HG03460 (cell line): ENCODE results near the gene ARHGAP31.
"Not testable (repeated sequence)": the region's sequence is repeated elsewhere in the genome, so short reads cannot be mapped to it uniquely, and the experiment has no call there.

Experiments
- ATAC-seq: cut with Tn5 transposase; IDR thresholded peaks from one replicate; pipeline ENCODE4 v1.9.1; 2021; ENCODE audit not compliant: unreplicated experiment

Gene ARHGAP31, protein sequence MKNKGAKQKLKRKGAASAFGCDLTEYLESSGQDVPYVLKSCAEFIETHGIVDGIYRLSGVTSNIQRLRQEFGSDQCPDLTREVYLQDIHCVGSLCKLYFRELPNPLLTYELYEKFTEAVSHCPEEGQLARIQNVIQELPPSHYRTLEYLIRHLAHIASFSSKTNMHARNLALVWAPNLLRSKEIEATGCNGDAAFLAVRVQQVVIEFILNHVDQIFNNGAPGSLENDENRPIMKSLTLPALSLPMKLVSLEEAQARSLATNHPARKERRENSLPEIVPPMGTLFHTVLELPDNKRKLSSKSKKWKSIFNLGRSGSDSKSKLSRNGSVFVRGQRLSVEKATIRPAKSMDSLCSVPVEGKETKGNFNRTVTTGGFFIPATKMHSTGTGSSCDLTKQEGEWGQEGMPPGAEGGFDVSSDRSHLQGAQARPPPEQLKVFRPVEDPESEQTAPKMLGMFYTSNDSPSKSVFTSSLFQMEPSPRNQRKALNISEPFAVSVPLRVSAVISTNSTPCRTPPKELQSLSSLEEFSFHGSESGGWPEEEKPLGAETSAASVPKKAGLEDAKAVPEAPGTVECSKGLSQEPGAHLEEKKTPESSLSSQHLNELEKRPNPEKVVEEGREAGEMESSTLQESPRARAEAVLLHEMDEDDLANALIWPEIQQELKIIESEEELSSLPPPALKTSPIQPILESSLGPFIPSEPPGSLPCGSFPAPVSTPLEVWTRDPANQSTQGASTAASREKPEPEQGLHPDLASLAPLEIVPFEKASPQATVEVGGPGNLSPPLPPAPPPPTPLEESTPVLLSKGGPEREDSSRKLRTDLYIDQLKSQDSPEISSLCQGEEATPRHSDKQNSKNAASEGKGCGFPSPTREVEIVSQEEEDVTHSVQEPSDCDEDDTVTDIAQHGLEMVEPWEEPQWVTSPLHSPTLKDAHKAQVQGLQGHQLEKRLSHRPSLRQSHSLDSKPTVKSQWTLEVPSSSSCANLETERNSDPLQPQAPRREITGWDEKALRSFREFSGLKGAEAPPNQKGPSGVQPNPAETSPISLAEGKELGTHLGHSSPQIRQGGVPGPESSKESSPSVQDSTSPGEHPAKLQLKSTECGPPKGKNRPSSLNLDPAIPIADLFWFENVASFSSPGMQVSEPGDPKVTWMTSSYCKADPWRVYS (N-terminal part only)

DNA sequence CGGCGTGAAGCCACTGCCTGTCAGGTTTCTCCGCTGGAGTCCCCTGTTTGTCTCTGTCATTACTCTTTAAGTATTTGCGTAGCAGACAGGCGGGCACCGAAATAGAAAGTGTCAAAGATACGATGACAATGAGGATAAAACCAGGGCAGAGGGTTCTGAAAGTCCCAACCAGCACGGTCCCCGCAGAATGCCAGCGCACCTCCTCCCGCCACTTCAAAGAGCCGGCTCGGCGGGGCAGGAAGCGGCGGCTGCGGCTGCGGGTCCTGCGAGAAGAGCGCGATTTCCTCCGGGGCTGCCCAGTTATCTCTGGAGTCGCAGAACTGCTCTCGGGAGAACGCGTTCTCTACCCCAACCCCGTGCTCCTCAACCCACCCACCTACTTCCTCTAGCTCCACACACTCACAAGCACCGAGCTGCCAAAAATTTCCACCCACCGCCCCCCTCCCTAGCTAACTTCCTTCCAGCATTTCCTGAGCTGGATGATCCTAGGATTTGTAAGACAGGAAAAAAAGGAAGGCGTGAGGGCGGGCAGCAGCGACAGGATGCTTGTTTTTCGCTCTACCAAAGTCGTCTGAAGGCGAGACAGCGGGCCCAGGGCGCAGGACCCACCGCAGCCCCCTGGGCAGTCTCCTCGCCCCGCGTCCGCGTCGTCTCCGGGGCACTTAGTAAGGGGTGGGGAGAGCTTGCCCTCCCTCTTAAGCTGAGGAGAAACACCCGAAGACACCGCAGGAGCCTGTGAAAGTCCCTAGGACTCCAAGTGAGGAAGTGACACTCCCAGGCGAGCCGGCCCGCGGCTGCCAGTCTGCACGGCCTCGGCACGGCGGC is at the start of gene ARHGAP31:
ARHGAP31 (plus strand) TSS at position 513 of the 825 bp plus-strand sequence. CDS start 522 bp downstream, outside the sequence.
- peak; percentile 59 for ATAC-seq

DNA sequence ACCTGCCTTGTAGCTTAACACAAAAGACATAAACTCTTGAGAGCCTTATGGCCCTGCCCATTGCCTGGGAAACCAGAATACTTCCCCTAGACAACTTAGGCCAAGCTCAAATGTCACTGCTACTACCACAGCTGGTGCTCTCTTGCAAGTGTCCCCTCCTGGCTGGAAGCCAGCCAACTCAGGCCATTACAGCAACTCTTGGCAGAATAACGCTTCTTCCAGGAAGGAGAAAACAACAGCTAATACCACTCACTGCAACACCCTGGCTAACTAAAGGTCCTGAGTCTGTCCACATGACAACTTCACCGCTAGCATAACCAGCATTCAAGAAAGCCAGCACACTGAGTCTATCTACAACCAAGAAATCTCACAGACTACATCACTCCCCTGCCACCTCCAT is 48.4 kb upstream of the ARHGAP31 start:
- ATAC-seq, result no peak

DNA sequence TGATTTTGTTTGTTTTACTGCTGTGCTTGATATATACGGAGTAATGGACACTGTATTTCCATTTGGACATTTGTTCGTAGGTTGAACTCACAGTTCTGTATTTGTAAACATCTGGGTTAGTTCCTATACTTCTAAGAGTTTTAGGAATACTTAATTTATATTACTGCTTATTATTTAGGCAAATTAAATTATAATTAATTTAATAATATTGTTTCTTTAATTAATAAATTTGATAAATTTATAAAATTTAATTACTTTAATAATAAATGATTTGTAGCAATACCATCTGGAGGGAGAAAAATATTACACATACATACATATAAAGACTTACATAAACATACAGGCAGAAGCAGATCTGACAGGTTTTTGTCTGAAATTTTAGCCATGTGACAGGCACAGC is 39.0 kb upstream of the ARHGAP31 start:
- ATAC-seq, result no peak

DNA sequence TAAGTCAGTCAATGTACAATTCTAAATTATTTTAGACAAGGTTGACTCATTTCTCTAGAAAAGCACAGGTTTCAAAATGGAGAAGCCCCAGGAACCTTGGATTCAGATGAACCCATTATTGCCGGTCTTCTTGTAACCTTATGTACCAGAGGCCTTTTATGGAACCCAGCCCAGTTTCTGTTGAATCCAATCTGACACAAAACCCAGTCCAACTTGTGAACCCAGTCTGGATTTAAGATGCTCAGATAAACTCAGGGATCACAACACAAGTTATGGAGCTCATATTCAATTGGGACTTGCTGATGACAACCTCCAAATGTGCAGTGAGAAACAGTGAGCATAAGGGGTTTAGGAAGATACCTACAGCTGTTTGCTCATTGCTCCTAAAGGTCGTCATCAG is 37.1 kb upstream of the ARHGAP31 start:
- ATAC-seq, result no peak

DNA sequence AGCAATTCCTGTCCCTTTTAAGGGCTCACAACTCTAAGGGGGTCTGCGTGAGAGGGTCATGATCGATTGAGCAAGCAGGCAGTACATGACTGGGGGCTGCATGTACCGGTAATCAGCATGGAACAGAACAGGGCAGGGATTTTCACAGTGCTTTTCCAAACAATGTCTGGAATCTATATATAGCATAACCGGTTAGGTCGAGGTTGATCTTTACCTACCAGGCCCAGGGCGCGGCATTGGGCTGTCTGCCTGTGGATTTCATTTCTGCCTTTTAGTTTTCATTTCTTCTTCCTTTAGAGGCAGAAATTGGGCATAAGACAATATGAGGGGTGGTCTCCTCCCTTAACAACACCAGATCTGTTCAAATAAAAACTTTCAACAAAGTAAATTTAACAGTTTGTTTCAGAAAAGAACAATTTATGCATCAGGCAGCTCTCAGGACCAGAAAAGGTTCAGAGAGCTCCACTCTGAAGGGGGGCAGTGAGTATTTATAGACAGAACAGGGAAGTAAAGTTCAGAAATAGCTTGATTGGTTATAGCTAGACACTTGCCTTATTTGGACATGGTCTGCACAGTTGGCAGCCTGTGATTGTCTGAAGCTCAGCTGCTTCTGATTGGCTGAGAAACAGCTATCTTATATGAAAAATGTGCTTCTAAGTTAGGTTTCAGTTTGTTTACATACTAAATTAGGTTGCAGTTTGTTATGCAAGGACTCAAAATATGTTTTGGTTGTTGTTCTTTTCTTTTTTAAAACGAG is 36.4 kb upstream of the ARHGAP31 start:
- no peak for ATAC-seq

DNA sequence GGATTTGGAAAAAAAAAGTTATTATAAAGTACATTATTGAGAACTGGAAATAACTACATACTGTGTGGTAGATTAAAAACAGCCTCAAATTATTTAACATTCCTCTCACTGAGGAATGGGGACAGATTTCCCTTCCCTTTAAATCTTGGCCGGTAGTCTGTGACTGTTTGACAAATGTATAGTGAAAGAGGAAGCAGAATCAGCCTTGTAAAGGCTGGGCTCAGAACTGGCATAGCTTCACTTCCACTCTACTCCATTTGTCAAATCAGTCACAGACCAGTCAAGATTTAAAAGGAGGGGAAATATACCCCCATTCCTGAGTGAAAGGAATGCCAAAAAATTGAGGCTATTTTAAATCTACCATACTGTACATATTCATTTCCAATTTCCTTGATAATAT is 35.3 kb upstream of the ARHGAP31 start:
- ATAC-seq, result peak; percentile 96

DNA sequence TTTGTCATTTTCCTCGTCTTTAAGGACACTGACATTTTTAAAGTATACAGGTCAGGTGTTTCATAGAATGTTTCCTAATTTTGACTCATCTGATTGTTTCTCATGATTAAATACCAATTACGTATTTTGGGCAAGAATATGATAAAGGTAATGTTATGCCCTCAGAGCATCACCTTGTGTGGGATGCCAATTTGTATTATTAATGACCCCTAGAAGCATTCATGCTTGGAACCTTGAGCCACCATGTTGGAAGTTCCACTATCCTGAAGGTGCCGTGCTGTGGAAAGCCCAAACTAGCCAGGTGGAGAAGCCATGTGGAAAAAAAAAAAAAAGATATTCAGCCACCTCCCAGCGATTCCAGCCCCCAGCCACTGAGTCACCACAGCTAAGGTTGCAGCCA is 34.4 kb upstream of the ARHGAP31 start:
- no peak for ATAC-seq

DNA sequence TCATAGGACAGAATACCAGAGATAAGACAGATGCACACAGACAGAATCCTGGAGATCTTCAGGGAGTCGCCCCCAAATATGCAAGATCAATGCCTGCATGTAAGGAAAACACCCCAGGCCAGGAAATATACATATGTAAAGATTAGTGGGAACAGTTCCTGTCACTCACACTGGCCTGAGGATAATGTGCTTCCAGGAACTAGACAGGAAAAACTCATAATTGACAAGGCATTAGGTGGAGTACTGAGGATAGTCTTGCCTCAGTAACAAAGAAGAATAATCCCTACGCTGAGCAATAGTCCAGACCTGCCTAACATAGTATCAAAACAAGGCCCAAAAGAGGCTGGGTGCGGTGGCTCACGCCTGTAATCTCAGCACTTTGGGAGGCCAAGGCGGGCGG is 33.1 kb upstream of the ARHGAP31 start:
- ATAC-seq, result no peak

DNA sequence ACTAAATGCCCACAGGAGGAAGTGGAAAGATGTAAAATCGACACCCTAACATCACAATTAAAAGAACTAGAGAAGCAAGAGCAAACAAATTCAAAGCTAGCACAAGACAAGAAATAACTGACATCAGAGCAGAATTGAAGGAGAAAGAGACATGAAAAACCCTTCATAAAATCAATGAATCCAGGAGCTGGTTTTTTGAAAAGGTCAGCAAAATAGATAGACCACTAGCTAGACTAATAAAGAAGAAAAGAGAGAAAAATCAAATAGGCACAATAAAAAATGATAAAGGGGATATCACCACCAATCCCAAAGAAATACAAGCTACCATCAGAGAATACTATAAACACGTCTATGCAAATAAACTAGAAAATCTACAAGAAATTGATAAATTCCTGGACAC is 24.0 kb upstream of the ARHGAP31 start:
- not testable (repeated sequence) for ATAC-seq

DNA sequence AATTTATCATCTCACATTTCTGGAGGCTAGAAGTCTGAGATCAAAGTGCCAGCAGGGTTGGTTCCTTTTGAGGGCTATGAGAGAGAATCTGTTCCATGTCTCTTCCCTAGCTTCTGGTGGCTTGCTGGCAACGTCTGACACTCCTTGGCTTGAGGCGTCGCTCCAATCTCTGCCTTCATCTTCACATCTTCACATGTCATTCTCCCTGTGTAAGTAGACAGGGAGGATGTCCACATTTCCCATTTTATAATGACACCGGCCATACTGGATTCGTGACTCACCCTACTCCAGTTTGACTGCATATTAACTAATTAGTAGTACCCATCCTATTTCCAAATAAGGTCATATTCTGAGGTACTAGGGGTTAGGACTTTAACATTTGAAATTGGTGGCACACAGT is 17.5 kb upstream of the ARHGAP31 start:
- no peak for ATAC-seq

DNA sequence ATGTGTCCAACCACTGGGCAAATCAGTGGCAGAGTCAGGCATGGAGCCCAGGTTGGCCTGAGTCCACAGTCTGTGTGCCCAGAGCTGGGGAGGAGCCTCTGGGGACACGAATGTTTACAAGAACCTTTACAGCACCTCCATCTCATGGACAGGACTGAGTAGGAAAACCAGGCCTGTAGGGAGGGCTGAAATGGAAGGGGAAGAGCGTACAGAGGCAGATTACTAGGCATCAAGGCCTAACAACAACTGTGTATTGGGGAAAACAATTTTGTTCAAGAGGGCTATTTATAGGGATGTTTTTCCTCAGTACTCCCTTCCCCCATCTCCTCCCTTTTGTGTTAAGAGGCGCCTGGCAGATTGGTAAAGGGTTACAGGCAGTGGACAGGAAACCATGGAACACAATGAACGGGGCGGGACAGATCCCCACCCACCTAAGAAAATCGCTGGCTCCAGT is 15.1 kb upstream of the ARHGAP31 start:
- no peak for ATAC-seq

DNA sequence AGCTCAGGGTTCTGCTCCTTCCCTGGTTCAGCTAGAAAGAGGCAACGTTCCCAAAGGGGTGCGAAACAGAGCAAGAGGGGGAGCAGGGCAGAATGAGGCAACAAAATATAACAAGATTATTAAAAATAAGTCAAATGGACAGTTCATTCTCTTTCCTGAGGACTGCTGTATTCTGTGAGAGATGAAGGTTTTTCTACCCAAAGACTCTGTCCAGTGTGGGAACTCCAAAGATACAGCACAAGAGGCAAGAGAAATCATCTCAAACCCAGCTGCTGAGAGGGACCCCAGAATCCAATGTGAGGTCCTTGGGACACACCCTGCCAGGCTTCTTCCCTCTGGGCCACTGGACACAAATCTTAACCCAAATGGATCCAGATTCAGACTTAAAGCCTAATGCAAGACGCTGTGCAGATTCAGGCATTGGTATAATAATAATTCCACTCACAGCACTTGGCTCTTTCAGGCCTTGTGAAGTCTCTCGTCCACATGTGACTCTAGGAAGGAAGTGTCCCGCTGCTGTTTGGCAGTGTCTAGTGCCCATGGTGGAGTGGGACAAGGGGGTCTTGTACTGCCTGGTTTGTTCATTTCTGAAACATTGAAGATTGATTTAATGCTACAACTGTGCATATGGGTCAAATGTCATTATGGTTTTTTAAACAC is 14.5 kb upstream of the ARHGAP31 start:
- ATAC-seq, result no peak

DNA sequence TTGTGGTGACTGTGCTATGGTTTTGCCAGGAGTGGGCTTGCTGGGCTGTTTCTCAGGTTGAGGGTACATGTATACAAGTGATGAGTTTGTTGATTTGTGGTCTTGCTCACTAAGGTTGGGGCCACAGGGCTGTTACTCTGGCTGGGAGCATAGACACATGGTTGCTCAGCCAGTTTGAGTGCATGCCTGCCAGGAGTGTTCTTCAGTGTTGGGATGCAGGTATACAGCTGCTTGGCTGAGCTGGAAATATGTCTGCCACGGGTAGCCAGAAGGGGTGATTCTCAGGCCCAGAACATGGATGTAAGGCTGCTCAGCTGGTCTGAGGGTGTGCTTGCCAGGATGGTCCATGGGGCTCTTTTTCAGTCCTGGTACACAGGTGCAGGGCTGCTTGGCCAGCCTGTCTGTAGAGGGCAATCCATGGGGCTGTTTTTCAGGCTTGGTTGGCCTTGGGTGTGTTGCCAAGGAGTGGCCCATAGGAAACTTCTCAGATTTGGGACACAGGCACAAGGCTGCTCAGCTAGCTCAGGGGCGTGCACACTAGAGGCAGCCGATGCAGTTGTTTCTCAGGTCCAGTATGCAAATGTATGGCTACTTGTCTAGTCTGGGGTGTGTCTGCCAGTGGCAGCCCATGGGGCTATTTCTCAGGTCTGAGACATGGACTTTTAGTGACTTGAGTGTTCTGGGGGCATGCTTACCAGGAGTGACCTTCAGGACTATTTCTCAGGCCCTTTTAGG is 5.3 kb upstream of the ARHGAP31 start:
- ATAC-seq, result no peak

DNA sequence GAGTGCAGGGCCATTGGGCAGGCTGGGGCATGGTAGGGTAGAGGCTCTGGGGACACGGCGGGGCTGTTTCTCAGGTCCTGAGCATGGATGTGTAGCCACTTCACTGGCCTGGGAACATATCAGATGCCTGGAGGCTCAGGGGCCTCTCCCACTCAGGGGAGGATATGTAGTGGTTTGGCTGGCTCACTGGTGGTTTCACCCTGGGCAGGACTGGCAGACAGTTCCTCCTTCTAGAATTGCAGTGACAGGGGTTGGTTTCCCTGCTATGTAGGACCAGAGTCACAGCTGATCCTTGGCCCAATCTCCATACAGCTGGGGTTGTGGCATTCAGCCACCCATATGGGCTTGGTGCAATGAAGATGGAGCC is 4.8 kb upstream of the ARHGAP31 start:
- ATAC-seq, result no peak

DNA sequence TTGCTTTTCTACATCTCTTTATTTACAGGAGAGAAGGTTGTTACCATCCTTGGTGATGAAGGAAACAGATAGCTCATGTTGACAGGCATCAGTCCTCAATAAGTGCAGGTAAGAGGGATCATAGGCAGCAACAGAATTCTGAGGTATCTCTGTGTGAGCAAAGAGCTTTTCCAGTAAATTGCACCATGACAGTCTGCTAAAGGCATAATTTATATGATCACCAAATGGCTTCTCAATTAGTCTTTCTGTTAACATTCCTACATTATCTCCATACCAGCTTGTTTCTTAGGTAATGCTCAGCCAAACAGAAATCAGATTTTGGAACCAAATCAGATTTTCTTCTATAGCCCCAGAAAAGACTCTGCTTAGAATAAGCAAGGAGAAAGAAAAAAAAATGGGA is 3.6 kb upstream of the ARHGAP31 start:
- ATAC-seq, result no peak

DNA sequence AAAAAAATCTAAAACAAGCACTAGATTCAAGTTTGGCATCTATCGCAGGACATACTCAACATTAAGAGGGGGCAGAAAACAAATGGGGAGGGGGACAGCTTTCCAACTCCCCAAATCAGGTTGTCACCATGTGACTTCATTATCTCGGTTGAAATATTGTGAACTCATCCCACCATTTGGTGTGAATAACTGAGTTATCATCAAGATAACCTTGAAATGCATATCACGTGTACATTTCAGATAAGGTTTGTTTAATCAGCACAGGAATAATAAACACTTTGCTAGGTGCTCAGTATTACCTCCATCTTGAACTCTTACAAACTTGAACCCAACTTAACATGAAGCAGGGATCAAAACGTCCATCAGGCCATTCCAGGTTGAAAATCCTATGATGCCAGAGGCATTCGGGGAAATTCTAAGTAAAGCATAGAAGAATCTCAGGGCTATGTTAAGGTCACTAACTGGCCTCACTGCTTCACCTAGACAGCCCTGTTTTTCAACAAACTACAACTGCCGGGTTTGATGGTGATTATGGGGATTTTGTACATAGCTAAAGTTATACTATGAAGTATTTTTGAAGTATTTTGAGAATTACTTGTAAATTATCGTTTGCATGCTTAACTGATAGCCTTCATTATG is 3.0 kb upstream of the ARHGAP31 start:
- ATAC-seq, result no peak

DNA sequence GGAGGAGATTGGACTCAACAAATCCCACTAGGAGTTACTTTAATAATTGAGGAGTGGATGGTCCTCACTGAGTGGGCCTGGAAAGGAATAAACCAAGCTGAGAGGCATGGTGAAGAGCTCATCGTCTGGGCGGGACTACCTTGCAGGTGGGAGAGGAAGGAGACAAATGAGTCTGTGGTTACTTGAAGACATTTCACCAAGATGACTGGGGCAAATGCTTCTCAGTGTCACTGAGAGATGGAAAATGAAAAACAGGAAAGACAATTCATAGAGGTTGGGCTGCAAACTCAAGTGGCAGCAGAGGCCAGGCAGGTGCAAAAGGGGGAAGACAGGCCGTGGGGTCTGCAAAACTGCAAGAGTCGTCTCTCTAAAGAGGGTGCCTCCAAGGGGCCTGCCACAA is 1.5 kb upstream of the ARHGAP31 start:
- ATAC-seq, result no peak
